COLO668 (cell line): ENCODE results near the gene PFKFB2.
A peak's percentile ranks its signal among the peaks of the same experiment; 100 is the strongest.
"Not testable (repeated sequence)": the region's sequence is repeated elsewhere in the genome, so short reads cannot be mapped to it uniquely, and the experiment has no call there.

ENCODE experiments used
- DNase-seq: peaks from one replicate; lab custom pipeline; 2025; ENCODE audit not compliant: unreplicated experiment; lab: John Stamatoyannopoulos, UW

Gene PFKFB2

DNA sequence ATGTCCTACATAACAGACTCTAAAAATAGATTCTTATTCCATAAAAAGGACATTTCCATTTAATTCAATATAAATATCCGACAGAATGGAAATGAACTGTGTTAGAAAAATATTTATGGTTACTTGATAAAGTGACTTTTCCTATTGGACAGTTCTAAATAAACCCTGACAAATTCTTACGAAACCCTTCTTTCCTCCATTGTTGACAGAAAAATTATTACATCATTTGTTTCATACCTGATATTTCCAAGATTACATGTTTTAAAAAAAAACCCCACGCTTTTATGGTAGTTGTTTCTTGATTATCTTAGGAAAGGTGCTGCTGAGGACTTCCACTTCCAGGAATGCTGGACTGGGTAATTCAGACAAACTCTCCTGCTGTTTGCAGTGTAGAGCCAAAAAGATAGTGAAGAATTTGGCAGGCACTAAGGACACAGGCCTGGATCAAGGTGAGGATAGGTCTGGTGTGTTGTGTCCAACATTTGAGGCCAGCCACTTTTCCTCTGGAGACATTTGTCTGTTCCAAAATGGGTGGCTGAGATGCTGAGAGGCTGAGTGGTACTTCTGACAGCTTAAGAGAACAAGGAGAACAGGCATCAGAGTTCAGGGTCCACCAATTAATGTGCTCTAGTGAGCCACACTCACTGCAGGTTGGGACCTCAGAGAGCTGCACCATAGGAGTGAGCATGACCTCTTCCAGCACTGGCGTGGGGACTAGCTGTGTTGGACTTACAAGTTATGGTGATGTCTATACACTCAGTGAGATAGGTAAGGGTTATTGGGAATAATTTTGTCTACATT, 13.5 kb upstream of the PFKFB2 start:
- no peak for DNase-seq

DNA sequence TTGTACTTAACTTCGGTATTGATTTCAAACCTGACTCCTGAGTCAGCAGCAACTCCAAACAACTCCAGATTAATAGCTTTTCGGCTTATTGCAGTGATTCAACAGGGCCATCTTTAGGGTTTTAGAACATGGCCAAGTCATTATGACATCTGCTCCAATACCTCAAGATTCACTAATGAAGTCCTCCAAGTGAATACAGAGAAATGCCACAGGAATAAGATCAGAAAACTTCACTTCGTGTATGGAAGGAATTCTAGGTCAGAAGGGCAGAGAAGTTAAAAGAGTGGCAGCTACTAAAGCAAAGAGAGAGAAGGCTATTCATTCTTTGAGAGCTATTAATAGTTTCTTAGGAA, 12.9 kb upstream of the PFKFB2 start:
- no peak for DNase-seq

DNA sequence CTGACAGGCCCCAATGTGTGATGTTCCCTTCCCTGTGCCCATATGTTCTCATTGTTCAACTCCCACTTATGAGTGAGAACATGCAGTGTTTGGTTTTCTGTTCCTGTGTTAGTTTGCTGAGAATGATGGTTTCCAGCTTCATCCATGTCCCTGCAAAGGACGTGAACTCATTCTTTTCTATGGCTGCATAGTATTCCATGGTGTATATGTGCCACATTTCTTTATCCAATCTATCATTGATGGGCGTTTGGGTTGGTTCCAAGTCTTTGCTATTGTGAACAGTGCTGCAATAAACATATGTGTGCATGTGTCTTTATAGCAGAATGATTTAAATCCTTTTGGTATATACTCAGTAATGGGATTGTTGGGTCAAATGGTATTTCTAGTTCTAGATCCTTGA, 11.7 kb upstream of the PFKFB2 start:
- not testable (repeated sequence) for DNase-seq

DNA sequence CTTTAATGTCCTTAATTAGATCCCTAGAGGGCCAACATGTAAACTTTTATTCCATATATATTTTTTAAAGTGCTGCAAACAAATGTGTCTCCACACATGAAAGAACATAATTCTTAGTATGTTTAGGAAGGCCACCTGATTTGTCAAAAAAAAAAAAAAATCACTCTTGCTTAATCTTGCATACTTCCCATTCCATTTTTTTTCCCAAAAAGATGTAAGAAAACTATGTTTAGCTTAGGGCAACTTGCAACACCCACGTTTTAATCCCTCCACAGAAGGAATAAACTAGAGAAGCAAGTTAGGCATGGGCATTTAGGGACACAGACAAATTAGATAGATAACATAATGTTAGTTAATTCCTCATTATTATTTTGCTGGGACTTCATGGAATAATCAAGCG, 7.6 kb upstream of the PFKFB2 start:
- no peak for DNase-seq

DNA sequence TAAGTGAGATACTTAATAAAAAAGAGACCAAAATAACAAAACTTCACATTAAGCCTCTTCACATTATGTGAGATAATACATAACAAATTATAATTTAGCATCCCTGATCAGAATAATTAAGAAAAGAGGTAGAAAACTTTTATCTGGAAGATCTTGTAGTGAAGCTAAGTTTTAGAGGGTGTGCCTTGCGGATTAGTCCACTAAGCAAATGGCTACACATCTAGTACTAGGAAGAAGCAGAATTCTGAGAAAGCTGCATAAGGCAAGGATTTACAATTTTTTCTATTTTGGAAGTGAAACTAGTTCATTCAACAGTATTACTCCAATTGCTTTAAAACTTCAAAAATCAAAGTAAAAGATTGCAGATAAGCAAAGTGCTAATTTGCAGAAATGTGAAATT, 5.6 kb upstream of the PFKFB2 start:
- DNase-seq, result no peak

DNA sequence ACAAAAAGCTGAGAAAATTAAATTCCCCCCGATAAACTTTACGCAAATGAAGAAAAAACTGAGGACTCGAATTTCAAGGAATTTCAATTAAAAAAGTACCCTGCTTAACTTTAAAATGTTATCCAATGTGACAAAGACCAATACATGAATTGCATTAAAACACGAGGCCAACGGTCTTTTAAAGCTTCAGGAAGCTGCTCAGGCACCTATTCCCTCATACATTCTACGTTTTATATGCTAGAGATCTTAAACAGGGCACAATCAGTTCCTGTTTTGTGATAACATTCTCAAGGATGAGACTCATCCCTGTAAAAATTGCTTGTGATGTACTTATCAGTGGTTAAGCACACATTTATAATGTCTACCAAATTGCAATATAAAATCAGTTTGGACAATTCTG, 5.0 kb upstream of the PFKFB2 start:
- no peak for DNase-seq

DNA sequence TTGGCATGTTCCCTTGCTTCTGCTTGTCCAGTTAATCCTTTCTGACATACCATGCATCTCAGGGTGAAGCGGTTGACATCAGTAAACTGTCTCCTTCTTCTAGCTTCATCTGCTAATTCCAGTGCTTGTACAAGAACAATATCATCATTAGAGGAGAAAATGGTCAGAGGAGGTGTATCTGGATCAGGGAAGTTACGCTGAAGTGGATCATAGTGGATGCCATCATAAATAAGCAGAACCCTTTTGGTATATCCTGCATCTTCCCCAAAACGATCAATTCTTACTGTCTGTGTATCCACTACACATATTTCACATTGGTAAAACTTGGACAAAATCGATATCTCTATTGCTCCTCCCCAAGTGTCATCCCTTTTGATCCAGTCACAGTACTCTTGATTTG, 4.0 kb upstream of the PFKFB2 start:
- DNase-seq, result no peak

DNA sequence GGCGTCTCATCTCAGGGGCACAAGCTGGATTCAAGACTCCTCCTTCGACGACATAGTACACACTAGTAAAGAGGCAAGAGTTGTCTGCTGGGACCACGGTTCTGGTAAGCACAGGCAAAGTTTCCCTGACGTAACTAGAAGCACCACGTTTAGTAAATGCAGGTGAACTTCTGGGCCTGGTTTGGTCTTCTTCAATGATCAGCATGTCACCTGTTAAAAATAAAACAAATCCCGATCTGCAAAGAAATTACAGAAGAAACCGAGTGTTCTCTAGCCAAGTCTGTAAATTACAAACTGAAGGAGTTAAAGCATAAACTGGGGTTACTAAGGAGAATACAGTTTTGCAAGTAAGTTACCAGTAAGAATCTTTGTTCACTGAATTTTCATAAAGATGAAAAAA, 3.6 kb upstream of the PFKFB2 start:
- no peak for DNase-seq

DNA sequence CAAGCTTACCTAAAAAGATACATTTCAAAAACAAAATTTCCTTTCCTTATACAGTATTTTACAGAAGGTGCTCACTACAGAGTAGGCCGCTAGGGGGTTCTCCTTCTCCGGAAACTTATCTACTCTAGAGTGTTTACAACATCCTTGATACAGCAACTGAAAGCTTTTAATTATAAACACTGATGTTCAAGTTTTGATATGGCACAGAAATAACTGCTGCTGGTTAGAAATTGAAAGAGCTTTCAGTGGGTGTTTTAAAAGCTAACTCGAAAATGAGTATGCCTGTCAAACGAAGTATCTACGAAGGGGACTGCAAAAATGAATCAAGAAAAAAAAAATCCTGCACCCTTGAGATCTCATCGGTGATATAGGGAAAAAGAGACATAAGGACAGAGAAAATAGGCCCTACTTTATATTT, 3.1 kb upstream of the PFKFB2 start:
- peak; percentile 48 for DNase-seq

DNA sequence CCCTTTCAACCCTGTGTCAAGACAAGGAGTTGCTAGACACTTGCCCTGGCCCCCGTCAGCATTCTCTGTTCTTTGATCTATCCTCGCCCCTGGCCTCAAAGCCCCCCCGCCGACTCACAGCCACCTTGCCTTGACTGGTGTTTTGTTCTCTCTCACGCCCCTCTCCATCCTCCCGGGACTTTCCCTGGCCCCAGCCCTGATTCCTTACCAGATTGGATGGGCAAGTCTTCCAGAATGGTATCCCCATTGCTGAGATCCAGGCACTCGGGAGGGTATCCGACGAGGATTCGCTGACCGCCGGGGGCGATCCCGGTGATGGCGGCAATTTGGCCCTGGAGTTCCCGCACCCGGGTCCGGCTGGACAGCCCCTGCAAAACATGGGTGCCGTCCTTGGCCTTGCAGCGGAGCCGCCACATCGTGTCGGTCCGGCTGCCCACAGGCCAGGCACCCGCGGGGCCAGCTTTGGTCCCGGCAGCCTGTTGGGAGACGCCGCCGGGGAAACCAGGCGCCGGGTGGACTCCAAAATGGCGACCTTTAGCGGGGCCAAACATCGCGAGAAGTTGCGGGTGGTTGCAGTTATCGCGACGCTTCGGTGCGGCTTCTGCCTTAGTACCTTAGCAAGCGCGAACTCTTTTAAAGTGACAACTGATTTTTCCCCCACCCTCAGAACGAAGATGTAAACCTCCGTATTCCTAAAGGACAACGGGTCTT, 2.4 kb upstream of the PFKFB2 start:
- peak; percentile 97 for DNase-seq

DNA sequence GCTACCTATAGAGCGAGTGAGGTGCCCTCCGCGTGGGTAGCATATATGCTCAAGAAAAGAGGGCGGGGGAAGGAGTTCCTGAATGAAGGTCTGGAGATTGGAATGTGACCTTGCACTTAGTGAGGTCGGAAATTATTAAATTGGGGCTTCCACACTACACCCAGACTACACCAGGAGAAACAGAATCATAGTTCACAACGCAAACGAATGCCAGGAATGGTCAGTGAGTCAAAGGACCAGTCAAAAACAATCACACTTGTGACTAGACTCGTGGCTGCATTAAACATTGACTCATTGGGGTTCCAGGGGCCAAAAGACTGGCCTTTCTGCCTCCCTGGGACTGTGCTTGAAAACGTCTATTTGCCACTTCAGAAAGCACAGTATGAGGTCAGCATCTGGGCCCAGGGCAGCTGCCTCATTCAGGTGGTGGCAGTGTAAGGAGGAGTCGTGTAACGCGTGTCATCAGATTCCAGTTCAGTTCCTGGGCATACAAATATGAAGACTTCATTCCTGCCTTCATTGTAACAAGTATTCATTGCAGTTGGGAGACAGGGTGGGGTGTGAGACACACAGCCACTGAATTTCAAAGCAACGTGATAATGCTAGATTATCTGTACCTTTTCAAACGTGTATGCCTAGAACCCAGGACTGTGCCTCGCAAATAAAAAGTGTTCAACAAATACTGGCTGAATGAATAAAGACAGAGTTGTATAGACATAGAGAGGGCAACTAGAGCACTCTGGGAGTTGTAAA, 1.7 kb upstream of the PFKFB2 start, which contains the start of gene YOD1:
Gene YOD1 (minus strand): TSS at position 18 of the 753 bp plus-strand sequence. CDS start 178 bp downstream, outside the sequence.
- DNase-seq, result peak; percentile 69

DNA sequence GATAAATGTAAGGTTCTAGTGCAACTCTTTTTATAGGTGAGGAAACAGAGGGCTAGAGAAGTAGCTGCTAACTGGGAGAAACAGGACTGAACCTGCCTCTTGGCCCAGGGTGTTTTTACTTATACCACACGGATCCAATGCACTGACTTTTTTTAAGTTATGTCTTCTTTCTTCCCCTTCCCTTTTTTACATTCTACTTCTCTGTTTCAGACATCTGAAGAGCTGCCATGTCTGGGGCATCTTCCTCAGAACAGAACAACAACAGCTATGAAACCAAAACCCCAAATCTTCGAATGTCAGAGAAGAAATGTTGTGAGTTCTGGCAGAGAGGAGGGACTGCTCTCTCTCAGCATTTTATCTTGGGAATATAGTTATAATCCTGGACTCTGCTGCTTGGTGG, 1.4 kb downstream of the PFKFB2 start:
- DNase-seq, result no peak

DNA sequence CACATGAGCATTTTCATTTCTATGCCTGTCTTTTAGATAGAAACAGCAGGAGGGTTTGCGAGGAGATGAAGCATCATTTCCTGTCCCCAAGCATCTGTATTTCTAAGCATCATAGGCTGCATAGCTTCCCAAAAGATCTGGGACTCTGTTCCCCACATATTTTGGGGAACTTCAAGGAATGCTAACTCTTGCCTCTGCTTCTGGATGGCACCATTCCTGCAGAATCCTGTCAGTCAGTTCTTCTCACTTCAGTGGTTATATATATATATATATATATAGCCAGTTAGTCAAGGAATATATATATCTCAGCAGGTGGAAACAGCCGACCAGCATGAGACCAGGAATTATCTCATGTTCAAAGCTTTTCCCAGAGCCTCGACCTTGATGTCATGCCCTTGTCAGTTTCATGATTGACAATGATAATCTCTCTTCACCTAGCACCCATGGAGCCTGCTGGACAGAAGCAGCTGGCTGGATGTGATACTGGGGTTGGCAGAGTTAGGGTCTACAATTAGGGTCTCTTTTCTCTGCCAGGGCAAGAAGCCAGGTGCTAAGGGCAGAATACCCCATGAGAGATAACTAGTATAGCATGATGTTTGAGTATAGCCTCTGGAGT, 2.4 kb downstream of the PFKFB2 start:
- no peak for DNase-seq

DNA sequence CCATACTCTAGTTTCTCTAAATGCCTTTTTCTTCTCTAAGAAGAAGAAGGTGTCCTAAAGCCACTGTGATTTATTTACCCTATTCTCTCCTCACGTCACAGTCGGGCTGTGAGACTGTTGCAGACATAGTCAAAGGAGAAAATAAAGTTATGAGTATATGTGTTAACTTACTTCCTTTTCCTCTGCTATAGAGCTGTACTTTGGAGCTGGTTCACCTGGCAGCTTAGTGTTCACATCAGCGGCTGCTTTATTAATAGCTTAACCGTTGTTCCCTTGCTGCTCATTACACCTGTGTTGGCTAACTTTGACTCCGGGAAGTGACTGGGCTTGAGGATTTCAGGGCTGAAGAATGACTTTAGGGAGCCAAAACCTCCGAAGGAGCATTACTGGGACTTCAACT, 3.6 kb downstream of the PFKFB2 start:
- DNase-seq, result no peak

DNA sequence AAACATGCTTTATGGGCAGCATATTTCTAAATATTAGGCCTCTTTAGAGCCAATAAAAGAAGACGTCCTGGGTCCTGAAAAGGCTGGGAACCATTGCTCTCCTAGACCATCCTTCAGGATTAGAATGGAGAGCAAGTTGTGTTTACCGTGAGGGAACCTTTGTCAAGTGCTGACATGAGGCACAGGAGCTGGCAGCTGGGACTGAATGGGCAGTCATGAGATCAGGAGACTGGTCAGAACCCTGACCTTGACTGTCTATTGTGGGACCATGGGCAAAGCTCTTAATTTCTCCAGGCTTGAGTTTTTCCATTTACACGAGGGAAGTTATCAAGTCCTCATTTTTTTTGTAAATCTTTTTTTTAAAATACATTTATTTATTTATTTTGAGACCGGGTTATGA, 5.2 kb downstream of the PFKFB2 start:
- DNase-seq, result peak; percentile 17

DNA sequence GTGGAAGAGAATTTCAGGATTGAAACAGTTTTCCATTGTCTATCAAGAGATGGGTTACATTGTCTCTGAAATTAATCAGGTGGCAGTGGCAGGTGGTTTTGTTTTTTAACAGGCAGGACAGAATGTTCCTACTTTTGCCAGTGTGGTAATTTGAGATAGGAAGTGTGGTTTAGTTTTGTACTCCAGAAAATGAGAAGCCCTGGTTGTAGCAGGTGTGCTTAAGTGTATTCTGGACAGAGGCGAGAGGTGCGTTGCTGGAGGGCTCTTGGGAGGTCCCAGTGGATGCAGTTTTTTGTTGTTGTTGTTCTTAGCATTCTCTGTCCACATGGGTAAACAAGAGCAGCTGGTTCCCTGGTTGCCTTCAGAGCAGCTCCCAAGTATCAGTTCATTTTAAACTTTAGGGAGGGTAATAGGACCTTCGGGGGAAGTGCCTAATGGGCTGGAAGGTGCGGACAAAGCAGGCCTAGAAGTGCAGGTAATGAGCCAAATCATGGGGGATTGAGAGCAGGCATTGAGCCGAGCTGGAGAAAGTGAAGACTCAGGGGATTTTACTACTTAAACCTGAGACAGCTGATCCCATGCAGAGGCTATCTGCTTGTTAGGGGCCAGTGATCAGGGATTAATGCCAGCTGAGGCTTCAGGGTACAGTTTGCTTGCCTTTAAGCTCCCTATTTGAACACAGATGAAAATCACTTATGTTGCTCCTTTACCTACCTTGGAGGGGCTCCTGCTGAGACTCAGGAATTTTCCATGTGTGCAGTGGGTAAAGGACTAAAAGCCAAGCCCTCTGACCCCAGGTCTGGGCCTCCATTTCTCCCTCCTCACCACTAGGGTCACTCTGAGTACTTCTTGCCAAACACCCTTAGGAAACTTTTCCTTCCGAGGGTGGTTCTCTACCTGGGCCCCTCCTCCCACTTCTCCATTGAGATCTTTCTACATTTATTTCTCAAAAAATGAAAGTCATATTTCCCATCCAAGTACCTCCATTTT, 6.1 kb downstream of the PFKFB2 start:
- peak; percentile 58 for DNase-seq

DNA sequence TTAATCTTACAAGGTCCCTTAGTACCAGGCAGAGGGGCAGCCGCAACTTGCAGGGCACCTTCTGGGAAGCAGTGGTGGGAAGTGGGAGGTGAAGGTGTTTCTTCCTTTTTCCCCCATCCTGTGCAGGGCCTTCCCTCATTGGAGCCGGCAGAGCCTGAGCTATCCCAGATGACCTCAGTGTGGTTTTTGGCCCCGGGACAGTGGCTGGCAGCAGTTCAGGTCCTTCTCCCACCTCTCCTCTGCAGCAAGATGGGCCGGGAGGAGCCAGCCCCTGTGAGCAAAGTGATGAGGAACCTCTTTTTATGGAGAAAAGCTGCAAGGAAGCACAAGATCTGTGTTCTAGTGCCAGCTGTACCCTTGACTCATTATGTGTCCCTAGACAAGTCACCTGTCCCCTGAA, 6.8 kb downstream of the PFKFB2 start:
- DNase-seq, result no peak

DNA sequence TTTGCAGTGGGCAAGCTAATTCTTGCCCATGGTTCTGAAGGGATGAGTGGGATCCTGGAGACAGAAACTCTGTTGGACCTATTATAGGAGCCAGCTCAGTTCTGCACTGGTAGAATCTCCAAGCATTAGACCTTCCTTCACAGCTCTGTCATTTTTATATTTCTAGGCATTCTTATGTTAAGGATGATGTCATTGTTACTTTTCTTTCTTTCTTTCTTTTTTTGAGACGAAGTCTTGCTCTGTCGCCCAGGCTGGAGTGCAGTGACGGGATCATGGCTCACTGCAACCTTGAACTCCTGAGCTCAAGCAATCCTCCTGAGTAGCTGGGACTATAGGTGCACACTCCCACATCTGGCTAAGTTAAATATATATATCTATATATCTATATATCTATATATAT, 7.5 kb downstream of the PFKFB2 start:
- no peak for DNase-seq

DNA sequence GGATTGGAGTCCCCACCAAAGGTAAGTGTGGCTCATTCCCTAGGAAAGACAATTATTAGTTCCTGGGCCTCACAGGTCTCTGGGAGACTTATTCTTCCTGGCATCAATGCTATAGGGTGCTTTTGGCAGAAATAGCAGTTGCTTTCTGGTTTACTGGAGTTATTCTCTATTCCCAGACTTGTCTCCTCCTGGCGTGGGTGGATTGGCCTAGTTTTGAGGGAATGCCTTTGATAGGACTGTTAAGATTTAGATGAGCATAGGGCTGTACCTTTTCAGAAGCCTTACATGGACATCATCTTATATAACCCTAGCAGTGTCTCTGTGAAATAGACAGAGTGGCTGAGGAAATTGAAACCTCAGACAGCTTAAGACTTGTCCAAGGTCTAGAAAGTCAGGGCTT, 9.0 kb downstream of the PFKFB2 start:
- no peak for DNase-seq

DNA sequence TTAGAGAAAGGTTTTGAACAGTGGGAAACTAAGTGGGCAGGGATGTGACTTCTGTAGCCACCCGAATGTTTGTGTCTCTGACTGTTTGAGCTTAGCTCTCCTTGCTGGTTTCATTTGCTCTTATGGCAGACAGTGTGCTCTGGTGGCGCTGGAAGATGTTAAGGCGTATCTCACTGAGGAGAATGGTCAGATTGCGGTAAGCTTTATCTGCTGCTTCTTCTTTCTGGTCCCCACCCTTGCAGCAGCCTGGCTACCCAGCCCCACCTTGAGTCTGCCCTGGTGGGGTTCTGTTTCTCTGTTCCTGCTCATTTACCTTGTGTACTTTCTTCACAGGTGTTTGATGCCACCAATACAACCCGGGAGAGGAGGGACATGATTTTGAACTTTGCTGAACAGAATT, 9.9 kb downstream of the PFKFB2 start:
- no peak for DNase-seq
